ENCODE measurements around the gene HTR2B.
"Not testable (repeated sequence)": the region's sequence is repeated elsewhere in the genome, so short reads cannot be mapped to it uniquely, and the experiment has no call there.

HTR2B gene

GRCh38 chr2:231126123-231126522 is 1.3 kb upstream of the HTR2B start:
- H3K27me3 Mint-ChIP-seq = no peaks in the 10 kb centered on the region
- H3K4me1 Mint-ChIP-seq (ENCODE audit: low read depth) = no peaks in the 10 kb centered on the region
- no peak overlapping the region for H3K27ac Mint-ChIP-seq
- H3K9me3 Mint-ChIP-seq = no peaks in the 10 kb centered on the region
- peaks cover 12% of the 10 kb centered on the region for H3K36me3 Mint-ChIP-seq (ENCODE audit: low read depth)
- H3K4me3 Mint-ChIP-seq = no peak overlapping the region
- intact Hi-C loops (cut with micrococcal nuclease) = no loop called here

- intact Hi-C loops (cut with micrococcal nuclease) = no loop called here
- Mint-ChIP-seq H3K27me3 (no peaks in the 10 kb centered on the region), H3K9me3 (no peaks in the 10 kb centered on the region), H3K27ac (no peak overlapping the region), H3K4me3 (no peak overlapping the region), H3K36me3 (ENCODE audit: low read depth) (peaks cover 13% of the 10 kb centered on the region), H3K4me1 (ENCODE audit: low read depth) (no peaks in the 10 kb centered on the region)
Measured at GRCh38 chr2:231123362-231123898, 1.4 kb downstream of the HTR2B start.

DNA sequence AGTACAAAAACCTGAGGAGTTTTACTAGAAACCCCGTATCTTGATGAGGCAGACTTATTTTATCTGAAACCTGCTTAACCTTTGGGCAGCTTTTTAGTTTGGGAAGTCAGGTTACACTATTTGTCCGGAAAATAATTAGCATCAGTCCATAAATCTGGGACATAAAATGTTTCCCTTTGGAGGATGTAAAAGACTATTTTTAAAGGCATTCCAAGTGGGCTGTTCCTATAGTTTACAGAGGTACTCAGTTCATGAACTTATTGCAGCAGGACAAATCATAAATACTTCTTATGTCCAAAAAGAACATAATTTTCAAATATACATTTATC is 6.3 kb downstream of the HTR2B start:
- Mint-ChIP-seq H3K36me3 (ENCODE audit: low read depth) (peaks cover 19% of the 10 kb centered on the region), H3K27ac (no peak overlapping the region), H3K27me3 (no peaks in the 10 kb centered on the region), H3K4me3 (no peak overlapping the region), H3K9me3 (no peaks in the 10 kb centered on the region), H3K4me1 (ENCODE audit: low read depth) (no peaks in the 10 kb centered on the region)
- intact Hi-C loops (cut with micrococcal nuclease) = no loop called here

DNA sequence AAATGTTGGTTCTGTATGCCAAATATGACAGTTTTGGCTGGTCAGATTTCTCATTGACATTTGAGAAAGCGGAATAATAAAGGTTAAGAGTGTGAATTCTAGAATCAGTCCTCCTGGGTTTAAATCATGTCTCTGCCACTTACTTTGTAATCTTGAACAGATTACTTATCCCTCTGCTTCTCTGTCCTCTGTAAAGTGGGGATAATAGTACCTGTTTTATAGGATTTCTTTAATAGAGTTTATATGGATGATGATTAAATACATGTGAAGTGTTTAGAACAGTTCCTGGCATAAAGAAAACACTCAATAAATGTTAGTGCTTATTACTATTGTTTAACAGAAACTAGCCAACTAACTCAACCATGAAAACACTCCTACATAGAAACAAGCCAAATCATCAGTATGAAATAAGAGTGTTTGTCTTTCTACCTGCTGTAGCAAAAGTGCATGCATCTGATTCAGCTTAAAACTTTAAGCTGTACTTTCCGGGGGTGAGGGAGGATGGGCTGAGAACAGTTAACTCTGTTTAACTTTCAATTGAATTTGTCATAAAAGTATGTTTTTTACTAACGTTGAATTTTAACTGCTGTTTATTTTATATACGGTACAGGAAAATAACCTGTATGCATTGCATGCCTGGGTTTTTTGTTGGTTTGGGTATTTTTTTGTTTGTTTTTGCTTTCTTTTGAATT is 6.8 kb downstream of the HTR2B start:
- peaks cover 19% of the 10 kb centered on the region for H3K36me3 Mint-ChIP-seq (ENCODE audit: low read depth)
- no peaks in the 10 kb centered on the region for H3K4me1 Mint-ChIP-seq (ENCODE audit: low read depth)
- no peak overlapping the region for H3K4me3 Mint-ChIP-seq
- no peaks in the 10 kb centered on the region for H3K9me3 Mint-ChIP-seq
- H3K27me3 Mint-ChIP-seq = no peaks in the 10 kb centered on the region
- H3K27ac Mint-ChIP-seq = no peak overlapping the region
- intact Hi-C loops (cut with micrococcal nuclease) = no loop called here

- Mint-ChIP-seq H3K4me3 (no peak overlapping the region), H3K9me3 (no peaks in the 10 kb centered on the region), H3K4me1 (ENCODE audit: low read depth) (no peaks in the 10 kb centered on the region), H3K27me3 (no peaks in the 10 kb centered on the region), H3K36me3 (ENCODE audit: low read depth) (peaks cover 27% of the 10 kb centered on the region), H3K27ac (no peak overlapping the region)
- intact Hi-C loops (cut with micrococcal nuclease) = no loop called here
Measured at GRCh38 chr2:231117148-231117547, 7.7 kb downstream of the HTR2B start.

- H3K9me3 Mint-ChIP-seq = no peaks in the 10 kb centered on the region
- H3K36me3 Mint-ChIP-seq (ENCODE audit: low read depth) = peaks cover 42% of the 10 kb centered on the region
Measured at GRCh38 chr2:231115651-231116050, 9.2 kb downstream of the HTR2B start.

GRCh38 chr2:231113489-231113888 is 11.4 kb downstream of the HTR2B start:
- intact Hi-C loops (cut with micrococcal nuclease) = no loop called here
- Mint-ChIP-seq H3K4me1 (ENCODE audit: low read depth) (no peaks in the 10 kb centered on the region), H3K36me3 (ENCODE audit: low read depth) (peaks cover 56% of the 10 kb centered on the region), H3K9me3 (no peaks in the 10 kb centered on the region), H3K27me3 (no peaks in the 10 kb centered on the region), H3K27ac (no peak overlapping the region), H3K4me3 (no peak overlapping the region)

More at GRCh38 chr2:231115651-231116050, 9.2 kb downstream of the HTR2B start:
- no peak overlapping the region for H3K27ac Mint-ChIP-seq
- no peak overlapping the region for H3K4me3 Mint-ChIP-seq
- intact Hi-C loops (cut with micrococcal nuclease) = no loop called here
- no peaks in the 10 kb centered on the region for H3K27me3 Mint-ChIP-seq
- H3K4me1 Mint-ChIP-seq (ENCODE audit: low read depth) = no peaks in the 10 kb centered on the region

DNA sequence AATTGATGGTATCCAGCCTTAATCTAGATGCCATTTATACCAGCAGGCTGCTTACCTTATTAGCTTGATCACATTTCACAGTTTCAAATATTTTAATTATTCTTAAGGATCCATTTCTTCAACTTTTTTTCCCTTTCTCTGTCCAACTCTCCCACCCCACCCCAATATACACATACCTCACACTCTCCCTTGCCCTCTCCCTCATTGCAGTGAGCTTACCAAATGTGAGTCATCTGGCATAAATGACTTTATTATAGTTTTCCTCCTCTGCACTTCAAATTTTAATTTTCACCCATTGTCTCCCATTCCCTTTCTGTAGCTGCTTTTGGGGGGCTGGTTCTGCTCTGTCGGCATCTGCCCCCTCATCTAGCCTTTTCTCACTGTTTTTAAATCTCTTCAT is 12.9 kb downstream of the HTR2B start:
- H3K36me3 Mint-ChIP-seq (ENCODE audit: low read depth) = peaks cover 70% of the 10 kb centered on the region
- intact Hi-C loops (cut with micrococcal nuclease) = no loop called here
- no peak overlapping the region for H3K4me3 Mint-ChIP-seq
- H3K27me3 Mint-ChIP-seq = no peaks in the 10 kb centered on the region
- no peak overlapping the region for H3K27ac Mint-ChIP-seq
- H3K4me1 Mint-ChIP-seq (ENCODE audit: low read depth) = no peaks in the 10 kb centered on the region
- no peaks in the 10 kb centered on the region for H3K9me3 Mint-ChIP-seq

DNA sequence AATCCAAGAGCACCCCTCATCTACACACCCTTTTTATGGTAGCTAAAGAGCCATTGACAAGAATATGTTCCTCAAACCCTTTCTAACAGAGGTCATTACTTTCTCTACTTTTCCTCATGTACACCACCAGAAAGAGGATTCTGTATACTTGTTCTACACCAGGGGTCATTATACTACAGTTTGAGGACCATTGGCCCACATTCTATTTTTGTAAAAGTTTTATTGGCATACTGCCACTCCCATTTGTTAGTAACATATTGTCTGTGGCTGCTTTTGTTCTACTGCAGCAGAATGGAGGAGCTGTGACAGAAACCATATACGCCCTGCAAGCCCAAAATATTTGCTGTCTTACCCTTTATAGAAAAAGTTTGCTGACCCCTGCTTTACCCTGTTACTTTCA is 14.3 kb downstream of the HTR2B start:
- H3K36me3 Mint-ChIP-seq (ENCODE audit: low read depth) = peaks cover 71% of the 10 kb centered on the region
- H3K9me3 Mint-ChIP-seq = no peaks in the 10 kb centered on the region
- no peak overlapping the region for H3K4me3 Mint-ChIP-seq
- intact Hi-C loops (cut with micrococcal nuclease) = no loop called here
- no peak overlapping the region for H3K27ac Mint-ChIP-seq
- no peaks in the 10 kb centered on the region for H3K27me3 Mint-ChIP-seq
- H3K4me1 Mint-ChIP-seq (ENCODE audit: low read depth) = no peaks in the 10 kb centered on the region

GRCh38 chr2:231104115-231104713 is 20.6 kb downstream of the HTR2B start:
- Mint-ChIP-seq H3K4me1 (ENCODE audit: low read depth) (no peaks in the 10 kb centered on the region), H3K27me3 (no peaks in the 10 kb centered on the region), H3K9me3 (peaks cover under 1% of the 10 kb centered on the region), H3K4me3 (no peak overlapping the region), H3K36me3 (ENCODE audit: low read depth) (peaks cover 65% of the 10 kb centered on the region), H3K27ac (no peak overlapping the region)
- intact Hi-C loops (cut with micrococcal nuclease) = loop anchor here (2.0 to 5.0 kb wide), 3 partner anchors 123 to 349 kb away; no protein-coding TSS in a partner anchor

GRCh38 chr2:231102772-231103171 is 22.1 kb downstream of the HTR2B start:
- intact Hi-C loops (cut with micrococcal nuclease) = loop anchor here (5.0 kb wide), 1 partner anchor 125 kb away; no protein-coding TSS in a partner anchor
- H3K27ac Mint-ChIP-seq = no peak overlapping the region
- H3K36me3 Mint-ChIP-seq (ENCODE audit: low read depth) = peaks cover 65% of the 10 kb centered on the region
- no peaks in the 10 kb centered on the region for H3K4me1 Mint-ChIP-seq (ENCODE audit: low read depth)
- H3K27me3 Mint-ChIP-seq = no peaks in the 10 kb centered on the region
- H3K4me3 Mint-ChIP-seq = no peak overlapping the region
- H3K9me3 Mint-ChIP-seq = peaks cover 15% of the 10 kb centered on the region

- Mint-ChIP-seq H3K27me3 (no peaks in the 10 kb centered on the region), H3K27ac (no peak overlapping the region), H3K9me3 (peaks cover 23% of the 10 kb centered on the region), H3K4me1 (ENCODE audit: low read depth) (no peaks in the 10 kb centered on the region), H3K36me3 (ENCODE audit: low read depth) (peaks cover 72% of the 10 kb centered on the region), H3K4me3 (no peak overlapping the region)
- intact Hi-C loops (cut with micrococcal nuclease) = loop anchor here (5.0 kb wide), 1 partner anchor 126 kb away; no protein-coding TSS in a partner anchor
Measured at GRCh38 chr2:231100990-231101389, 23.9 kb downstream of the HTR2B start.

GRCh38 chr2:231100321-231100720 is 24.5 kb downstream of the HTR2B start:
- not testable (repeated sequence) for H3K4me1 Mint-ChIP-seq (ENCODE audit: low read depth); H3K27ac Mint-ChIP-seq; H3K4me3 Mint-ChIP-seq; H3K27me3 Mint-ChIP-seq
- Mint-ChIP-seq H3K36me3 (ENCODE audit: low read depth) (peaks cover 79% of the 10 kb centered on the region), H3K9me3 (peaks cover 23% of the 10 kb centered on the region)
- intact Hi-C loops (cut with micrococcal nuclease) = loop anchor here (5.0 kb wide), 1 partner anchor 127 kb away; no protein-coding TSS in a partner anchor

GRCh38 chr2:231099918-231100317 is 24.9 kb downstream of the HTR2B start:
- Mint-ChIP-seq H3K9me3 (peaks cover 23% of the 10 kb centered on the region), H3K27me3 (no peaks in the 10 kb centered on the region), H3K36me3 (ENCODE audit: low read depth) (peaks cover 79% of the 10 kb centered on the region), H3K27ac (no peak overlapping the region), H3K4me3 (no peak overlapping the region), H3K4me1 (ENCODE audit: low read depth) (no peaks in the 10 kb centered on the region)
- intact Hi-C loops (cut with micrococcal nuclease) = loop anchor here (5.0 kb wide), 1 partner anchor 127 kb away; no protein-coding TSS in a partner anchor

All from dendritic cell treated with granulocyte-macrophage colony-stimulating factor and Interleukin-4, amounts not matched to agents 40 ng/mL and 50 ng/mL, for 4 days (primary cell).